Esophagus muscularis mucosa (tissue), 4 donors: ENCODE measurements around the gene MEF2C. TPM values are rescaled to one million over a fixed set of nuclear protein-coding genes. Genes with fewer than 3 reads are reported as not detected.

ENCODE experiments used
- DNase-seq: peaks from one replicate; pipeline ENCODE4 v3.0.0-alpha.2; 2017; ENCODE audit errors: extremely low spot score
- H3K27ac ChIP-seq, 4 donors: fragments of 200-600 bp; sonication (generic); replicated peaks in 1 of 4; 1 replicate in 3 of 4; 2 replicates in 1 of 4; pipeline ENCODE4 v1.5.1; 2016 to 2019; ENCODE audit warnings: mild to moderate bottlenecking in 1 of 4
- H3K27me3 ChIP-seq, 4 donors: fragments of 200-600 bp; sonication (generic); one replicate each; pipeline versions ENCODE4 v1.5.1 to v1.6.0; 2016 to 2019
- H3K36me3 ChIP-seq, 4 donors: fragments of 200-600 bp; sonication (generic); one replicate each; pipeline ENCODE4 v1.5.1; 2016 to 2019
- H3K4me1 ChIP-seq, 4 donors: fragments of 200-600 bp; sonication (generic); one replicate each; pipeline ENCODE4 v1.5.1; 2016 to 2019
- H3K4me3 ChIP-seq, 4 donors: fragments of 200-600 bp; sonication (generic); 1 replicate in 2 of 4; 2 replicates in 2 of 4; pipeline ENCODE4 v1.5.1; 2016 to 2019; ENCODE audit warnings: mild to moderate bottlenecking in 4 of 4, moderate library complexity in 1 of 4
- H3K9me3 ChIP-seq, 4 donors: fragments of 200-600 bp; sonication (generic); 1 replicate in 3 of 4; 2 replicates in 1 of 4; pipeline ENCODE4 v1.5.1; 2016 to 2019
- CTCF ChIP-seq, 3 experiments: fragments of 200-600 bp in 2 of 3; fragments of 450-650 bp in 1 of 3; sonication (generic) in 2 of 3; IDR thresholded peaks; one replicate each; pipeline ENCODE4 v1.5.1; 2017 to 2019; ENCODE audit warnings: antibody characterized with exemption in 3 of 3, mild to moderate bottlenecking in 2 of 3, moderate library complexity in 1 of 3
- EP300 ChIP-seq: sonication (generic); formaldehyde crosslinking; IDR thresholded peaks from one replicate; pipeline ENCODE4 v1.6.1; 2017; ENCODE audit warnings: antibody characterized with exemption
- POLR2A ChIP-seq: fragments of 450-650 bp; IDR thresholded peaks from one replicate; pipeline ENCODE4 v1.6.1; 2017; ENCODE audit warnings: antibody characterized with exemption, moderate library complexity, mild to moderate bottlenecking, low read depth
- POLR2AphosphoS5 ChIP-seq, 2 donors: sonication (generic); formaldehyde crosslinking; IDR thresholded peaks; one replicate each; pipeline ENCODE4 v1.6.1; 2017; ENCODE audit warnings: antibody characterized with exemption in 2 of 2
- WGBS: methylation state at CpG from one replicate; pipeline ENCODE4 v1.1.5; 2018; 5-methylcytosine and 5-hydroxymethylcytosine counted together
- intact Hi-C: fragments of 100-400 bp; cut with DNase I; formaldehyde crosslinking; loops from one replicate; pipeline ENCODE4 v1.15.1; 2023
- total RNA-seq, 4 donors: library from RNA; depleted of rRNA; stranded (reverse); fragments of >200 nt; gene quantifications; one replicate each; pipeline versions ENCODE4 v1.1.0 to v1.2.1, GENCODE V29; 2016

The MEF2C gene
- total RNA-seq, 4 donors from 2014 or later, result 20.8 to 34.3 (median 29.0) TPM

DNA sequence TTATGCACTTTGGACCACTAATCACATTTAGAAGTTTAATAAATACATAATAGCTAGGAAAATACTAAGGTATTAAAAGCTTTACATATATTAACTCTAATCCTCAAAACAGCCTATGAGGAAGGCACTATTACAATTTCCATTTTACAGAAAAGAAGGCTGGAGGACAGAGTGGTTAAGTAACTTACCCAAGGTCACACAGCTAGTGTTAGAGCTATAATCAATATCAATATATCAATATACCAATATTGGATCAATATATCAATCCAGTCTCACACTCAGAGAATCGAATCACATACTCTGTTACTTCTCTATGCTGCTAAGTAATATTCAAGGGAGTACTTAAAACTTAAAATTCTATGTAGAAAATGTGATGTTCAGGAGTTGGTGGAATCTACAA, 45.2 kb downstream of the MEF2C start:
- H3K36me3 ChIP-seq, result no peaks in the 10 kb centered on the region
- WGBS, result 90% methylated on average over 1 of the region's 1 CpG
- no peaks in the 10 kb centered on the region for H3K27me3 ChIP-seq
- H3K4me1 ChIP-seq, result peaks cover 22 to 44% (median 32%) of the 10 kb centered on the region in 4 donors
- no peak for TF ChIP-seq EP300
- no peak for TF ChIP-seq POLR2AphosphoS5 (IDR thresholded peaks at IDR 0.05)
- no peak for TF ChIP-seq CTCF (IDR thresholded peaks at IDR 0.05)
- no peak for TF ChIP-seq POLR2A
- intact Hi-C loops, result loop anchor here (2.0 kb wide), 1 partner anchor 45 kb away; the partner anchor contains the start of gene MEF2C
- H3K9me3 ChIP-seq, result no peaks in the 10 kb centered on the region
- peak overlapping the region in 3 of 4 donors; percentile 18 to 83 (median 79) for H3K27ac ChIP-seq
- DNase-seq, result no peak
- no peak overlapping the region for H3K4me3 ChIP-seq

DNA sequence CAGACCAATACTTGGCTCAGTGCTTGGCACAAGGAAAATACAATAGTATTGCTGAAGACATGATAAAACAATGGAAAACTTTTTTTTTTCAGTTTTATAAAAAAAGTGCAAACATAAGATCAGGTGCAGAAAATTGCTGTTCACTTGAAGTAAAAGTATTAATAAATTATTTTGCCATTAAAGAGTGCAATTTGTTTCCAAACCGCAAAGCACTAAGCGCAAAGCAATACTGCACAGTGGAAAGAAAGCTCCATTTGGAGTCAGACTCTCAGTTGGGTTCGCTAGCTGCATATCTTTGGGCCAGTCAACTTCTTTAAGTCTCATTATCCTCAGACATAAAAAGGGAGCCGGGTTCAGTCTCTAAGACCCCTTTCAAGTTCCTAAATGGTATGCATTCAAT, 45.8 kb downstream of the MEF2C start:
- Histone ChIP-seq H3K27me3 (no peaks in the 10 kb centered on the region), H3K9me3 (no peaks in the 10 kb centered on the region), H3K4me1 (peaks cover 28 to 50% (median 36%) of the 10 kb centered on the region in 4 donors), H3K27ac (peak overlapping the region; percentile 79 to 85 (median 82)), H3K36me3 (no peaks in the 10 kb centered on the region), H3K4me3 (peak overlapping the region in 1 of 4 donors; percentile 39)
- WGBS, result 95% methylated on average over 4 of the region's 4 CpGs
- TF ChIP-seq EP300, result no peak
- no peak for TF ChIP-seq CTCF (IDR thresholded peaks at IDR 0.05)
- TF ChIP-seq POLR2A, result no peak
- TF ChIP-seq POLR2AphosphoS5 (IDR thresholded peaks at IDR 0.05), result no peak
- intact Hi-C loops, result loop anchor here (2.0 kb wide), 1 partner anchor 46 kb away; the partner anchor contains the start of gene MEF2C
- no peak for DNase-seq

GRCh38 chr5:88836195-88836838, 46.7 kb downstream of the MEF2C start:
- H3K27me3 ChIP-seq, result no peaks in the 10 kb centered on the region
- H3K4me1 ChIP-seq, result peaks cover 37 to 51% (median 38%) of the 10 kb centered on the region in 4 donors
- TF ChIP-seq POLR2A (no peak), EP300 (no peak), POLR2AphosphoS5 (IDR thresholded peaks at IDR 0.05) (peak; percentile 52 to 67), CTCF (IDR thresholded peaks at IDR 0.05) (no peak)
- peak overlapping the region; percentile 33 to 39 (median 36) for H3K4me3 ChIP-seq
- H3K9me3 ChIP-seq, result no peaks in the 10 kb centered on the region
- DNase-seq, result no peak
- intact Hi-C loops, result loop anchor here (2.0 kb wide), 1 partner anchor 46 kb away; the partner anchor contains the start of gene MEF2C
- H3K36me3 ChIP-seq, result no peaks in the 10 kb centered on the region
- H3K27ac ChIP-seq, result peak overlapping the region; percentile 79 to 85 (median 82)
- WGBS, result 20% methylated on average over 5 of the region's 5 CpGs

DNA sequence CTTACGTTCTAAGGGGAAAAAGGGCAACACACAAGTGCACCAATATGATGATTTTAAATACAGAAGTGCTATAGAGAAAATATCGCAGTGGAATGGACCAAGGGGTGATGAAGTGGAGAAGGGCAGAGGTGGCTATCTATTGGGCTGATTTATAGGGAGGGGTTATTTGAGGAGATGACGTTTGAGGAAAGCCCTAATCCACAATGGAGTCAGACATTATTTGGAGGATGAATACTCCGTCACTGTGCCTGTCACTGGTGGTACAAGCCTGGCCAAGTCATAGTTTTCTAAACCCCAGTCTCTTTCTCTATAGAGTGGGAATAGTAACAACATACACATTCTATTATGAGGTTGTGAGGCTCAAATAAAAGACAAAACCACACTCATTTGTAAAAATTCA, 48.5 kb downstream of the MEF2C start:
- intact Hi-C loops, result no loop called here
- H3K27ac ChIP-seq, result peak overlapping the region; percentile 70 to 76 (median 74)
- H3K4me3 ChIP-seq, result no peak overlapping the region
- no peaks in the 10 kb centered on the region for H3K9me3 ChIP-seq
- H3K4me1 ChIP-seq, result peaks cover 42 to 61% (median 54%) of the 10 kb centered on the region in 4 donors
- TF ChIP-seq CTCF (IDR thresholded peaks at IDR 0.05) (no peak), EP300 (no peak), POLR2AphosphoS5 (IDR thresholded peaks at IDR 0.05) (no peak), POLR2A (no peak)
- WGBS, result 88% methylated on average over 4 of the region's 4 CpGs
- no peaks in the 10 kb centered on the region for H3K27me3 ChIP-seq
- no peak for DNase-seq
- H3K36me3 ChIP-seq, result no peaks in the 10 kb centered on the region
